ENCODE measurements around the gene SNX13.
"Not testable (repeated sequence)": the region's sequence is repeated elsewhere in the genome, so short reads cannot be mapped to it uniquely, and the experiment has no call there.

SNX13 gene

GRCh38 chr7:17844514-17845196 lies 95.6 kb downstream of the SNX13 start:
- no peak for DNase-seq

GRCh38 chr7:17844022-17844421 lies 96.3 kb downstream of the SNX13 start:
- DNase-seq: no peak

- no peak for DNase-seq
Measured at GRCh38 chr7:17843041-17843440, 97.3 kb downstream of the SNX13 start.

- no peak for DNase-seq
Measured at GRCh38 chr7:17832820-17833355, 107.4 kb downstream of the SNX13 start.

- no peak for DNase-seq
Measured at GRCh38 chr7:17832242-17832641, 108.1 kb downstream of the SNX13 start.

GRCh38 chr7:17830206-17830605 lies 110.1 kb downstream of the SNX13 start:
- DNase-seq: no peak

GRCh38 chr7:17829001-17829400 lies 111.3 kb downstream of the SNX13 start:
- DNase-seq: no peak

- DNase-seq: no peak
Measured at GRCh38 chr7:17822547-17823173, 117.6 kb downstream of the SNX13 start.

- DNase-seq: no peak
Measured at GRCh38 chr7:17816903-17817302, 123.4 kb downstream of the SNX13 start.

GRCh38 chr7:17815318-17815717 lies 125.0 kb downstream of the SNX13 start:
- DNase-seq: no peak

GRCh38 chr7:17814058-17814457 lies 126.2 kb downstream of the SNX13 start:
- DNase-seq: no peak

- DNase-seq: not testable (repeated sequence)
Measured at GRCh38 chr7:17809215-17809614, 131.1 kb downstream of the SNX13 start.

- DNase-seq: no peak
Measured at GRCh38 chr7:17807242-17807641, 133.1 kb downstream of the SNX13 start.

GRCh38 chr7:17806631-17807030 lies 133.7 kb downstream of the SNX13 start:
- DNase-seq: no peak

- DNase-seq: no peak
Measured at GRCh38 chr7:17802056-17802455, 138.2 kb downstream of the SNX13 start.

GRCh38 chr7:17792075-17792936 lies 148.0 kb downstream of the SNX13 start:
- no peak for DNase-seq

- no peak for DNase-seq
Measured at GRCh38 chr7:17787257-17787656, 153.0 kb downstream of the SNX13 start.

- no peak for DNase-seq
Measured at GRCh38 chr7:17786314-17786852, 153.9 kb downstream of the SNX13 start.

GRCh38 chr7:17782216-17782549 lies 158.1 kb downstream of the SNX13 start:
- no peak for DNase-seq

GRCh38 chr7:17781491-17782215 lies 158.6 kb downstream of the SNX13 start:
- no peak for DNase-seq

GRCh38 chr7:17779381-17779780 lies 160.9 kb downstream of the SNX13 start:
- DNase-seq: no peak

GRCh38 chr7:17774716-17775288 lies 165.5 kb downstream of the SNX13 start:
- DNase-seq: peak; percentile 75 to 94

All from NCI-H524 (cell line).